ENCODE results near the gene OR52W1. TPM values are rescaled to one million over a fixed set of nuclear protein-coding genes. Genes with fewer than 3 reads are reported as not detected.

OR52W1 gene
- total and polyA plus RNA-seq, 9 donors = 0.19 TPM; not detected in 8

DNA sequence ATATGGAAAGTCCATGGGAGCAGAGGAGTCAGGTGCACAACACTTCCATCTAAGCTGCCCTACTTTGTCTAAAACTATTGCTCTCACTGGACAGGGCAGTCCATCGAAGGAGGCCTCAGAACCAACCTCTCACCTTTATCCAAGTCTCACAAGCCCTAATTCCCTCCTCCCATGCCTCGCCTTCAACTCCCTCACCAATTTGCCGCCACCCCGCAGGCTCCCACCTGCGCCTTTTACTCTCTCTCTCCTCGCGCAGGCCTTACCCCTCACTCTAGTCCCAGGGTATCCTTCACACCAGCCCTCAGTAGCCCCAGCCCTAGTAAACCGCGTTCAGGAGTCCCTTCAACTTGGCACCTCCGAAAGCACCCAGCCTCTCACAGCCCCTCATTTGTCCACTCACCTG is 35.0 kb downstream of the OR52W1 start:
- H3K4me3 ChIP-seq (ENCODE audit: low read length) = peak overlapping the region; percentile 85
- H3K27me3 ChIP-seq (ENCODE audit: control insufficient read depth, insufficient read depth, low read length) = peaks cover 1% of the 10 kb centered on the region
- no peaks in the 10 kb centered on the region for H3K9me3 ChIP-seq (replicated peaks; ENCODE audit: control insufficient read depth, low read depth, low read length)
- WGBS (ENCODE audit: insufficient coverage) = 0% methylated on average over 10 of the region's 10 CpGs
- no peaks in the 10 kb centered on the region for H3K36me3 ChIP-seq (ENCODE audit: control insufficient read depth, insufficient read depth, low read length)
- H3K4me1 ChIP-seq (ENCODE audit: control insufficient read depth, insufficient read depth, low read length) = peaks cover 8% of the 10 kb centered on the region
- DNase-seq = no peak
- H3K27ac ChIP-seq (ENCODE audit: low read length) = peak overlapping the region; percentile 89

DNA sequence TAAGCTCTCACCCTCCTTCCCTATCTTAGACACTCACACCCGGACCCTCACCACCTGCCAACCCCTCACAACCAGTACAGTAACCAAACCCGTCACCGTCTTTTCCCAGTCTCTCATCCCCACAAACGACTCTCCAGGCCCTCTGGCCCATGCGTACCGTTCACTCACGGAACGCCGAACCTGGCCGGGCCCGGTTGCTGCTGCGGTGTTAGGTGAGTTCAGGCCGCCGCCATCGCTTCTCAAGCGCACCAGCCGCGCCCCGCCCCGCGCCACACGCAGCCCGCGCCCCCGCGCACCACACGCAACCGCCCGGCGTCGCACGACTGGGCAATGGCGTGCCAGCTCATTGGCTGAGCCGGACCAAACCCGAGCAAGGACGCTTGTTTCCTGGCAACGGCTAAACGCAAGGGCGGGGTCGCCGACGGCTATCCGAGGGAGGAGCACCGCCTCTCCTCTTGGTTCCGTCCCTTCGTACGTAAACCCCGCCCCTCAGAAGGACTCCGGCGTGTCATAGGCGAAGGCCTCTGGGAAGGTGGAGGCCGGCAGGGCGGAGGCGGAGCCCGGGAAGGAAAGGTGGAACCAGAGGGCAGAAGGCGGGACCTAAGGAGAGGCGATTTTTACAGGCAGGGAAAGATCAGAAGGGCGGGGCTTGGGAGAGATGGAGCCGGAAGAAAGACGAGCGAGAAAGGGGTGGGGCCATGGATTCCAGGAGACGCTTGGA is 35.5 kb downstream of the OR52W1 start, which contains the start of gene FHIP1B:
FHIP1B (minus strand) TSS at position 250 of the 721 bp plus-strand sequence. CDS start 10,120 bp downstream, outside the sequence.
- Histone ChIP-seq H3K27ac (ENCODE audit: low read length) (peak within 1 kb of the TSS; percentile 94), H3K36me3 (ENCODE audit: control insufficient read depth, insufficient read depth, low read length) (no peaks in the 10 kb centered on the region), H3K9me3 (replicated peaks; ENCODE audit: control insufficient read depth, low read depth, low read length) (no peaks in the 10 kb centered on the region), H3K4me1 (ENCODE audit: control insufficient read depth, insufficient read depth, low read length) (peaks cover 8% of the 10 kb centered on the region), H3K27me3 (ENCODE audit: control insufficient read depth, insufficient read depth, low read length) (peaks cover 2% of the 10 kb centered on the region), H3K4me3 (ENCODE audit: low read length) (peak within 1 kb of the TSS; percentile 85)
- under 1% methylated on average over 62 of the region's 62 CpGs for WGBS (ENCODE audit: insufficient coverage)
- peak; percentile 100 for DNase-seq

DNA sequence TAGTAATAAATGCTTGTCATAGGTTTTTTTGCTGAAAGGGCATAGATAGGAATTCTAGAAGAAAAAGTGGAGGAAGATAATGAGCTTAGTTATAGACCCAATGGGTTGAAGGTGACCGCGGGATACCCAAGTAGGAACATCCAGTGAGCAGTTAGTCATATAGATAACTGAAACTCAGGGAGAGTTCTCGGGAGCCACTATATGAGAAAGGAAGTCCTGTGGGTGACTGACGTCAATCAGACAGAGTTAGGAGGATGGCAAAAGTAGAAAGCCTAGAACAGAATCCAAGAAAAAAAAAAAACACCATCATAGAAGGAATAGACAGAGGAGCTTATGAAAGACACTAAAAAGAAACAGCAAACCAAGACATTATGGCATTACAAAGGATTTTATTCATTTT is 38.2 kb downstream of the OR52W1 start:
- WGBS (ENCODE audit: insufficient coverage) = 81% methylated on average over 2 of the region's 4 CpGs
- DNase-seq = no peak
- Histone ChIP-seq H3K9me3 (replicated peaks; ENCODE audit: control insufficient read depth, low read depth, low read length) (no peaks in the 10 kb centered on the region), H3K36me3 (ENCODE audit: control insufficient read depth, insufficient read depth, low read length) (no peaks in the 10 kb centered on the region), H3K27ac (ENCODE audit: low read length) (no peak overlapping the region), H3K4me3 (ENCODE audit: low read length) (no peak overlapping the region), H3K4me1 (ENCODE audit: control insufficient read depth, insufficient read depth, low read length) (peaks cover 8% of the 10 kb centered on the region), H3K27me3 (ENCODE audit: control insufficient read depth, insufficient read depth, low read length) (peaks cover 2% of the 10 kb centered on the region)

DNA sequence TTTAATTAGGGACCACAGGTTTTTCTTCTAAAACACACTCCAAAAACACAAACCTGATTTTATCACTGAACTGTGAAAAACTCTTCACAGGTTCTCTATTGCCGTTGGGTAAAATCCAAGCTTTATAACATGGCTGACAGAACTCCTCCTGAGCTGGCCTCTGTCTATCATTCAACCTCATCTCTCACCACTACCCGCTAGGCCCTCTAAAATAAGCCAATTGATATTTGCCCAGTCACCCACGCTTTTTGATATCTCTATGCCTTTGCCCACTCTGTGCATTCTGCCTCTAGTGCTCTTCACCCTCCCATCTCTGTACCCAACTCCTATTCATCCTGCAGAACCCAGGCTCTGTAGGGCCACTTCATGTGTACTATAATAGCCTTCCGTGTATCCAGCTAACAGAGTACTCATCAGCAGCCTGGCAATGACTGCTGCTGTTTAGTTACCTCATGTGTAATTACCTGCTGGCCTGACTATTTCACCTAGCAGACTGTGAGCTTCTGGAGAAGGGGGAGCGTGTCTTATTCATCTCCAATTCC is 38.8 kb downstream of the OR52W1 start:
- H3K9me3 ChIP-seq (replicated peaks; ENCODE audit: control insufficient read depth, low read depth, low read length) = no peaks in the 10 kb centered on the region
- no peaks in the 10 kb centered on the region for H3K36me3 ChIP-seq (ENCODE audit: control insufficient read depth, insufficient read depth, low read length)
- H3K27me3 ChIP-seq (ENCODE audit: control insufficient read depth, insufficient read depth, low read length) = peaks cover 2% of the 10 kb centered on the region
- WGBS (ENCODE audit: insufficient coverage) = 89% methylated on average over 4 of the region's 5 CpGs
- no peak for DNase-seq
- peaks cover 8% of the 10 kb centered on the region for H3K4me1 ChIP-seq (ENCODE audit: control insufficient read depth, insufficient read depth, low read length)
- no peak overlapping the region for H3K27ac ChIP-seq (ENCODE audit: low read length)
- no peak overlapping the region for H3K4me3 ChIP-seq (ENCODE audit: low read length)

DNA sequence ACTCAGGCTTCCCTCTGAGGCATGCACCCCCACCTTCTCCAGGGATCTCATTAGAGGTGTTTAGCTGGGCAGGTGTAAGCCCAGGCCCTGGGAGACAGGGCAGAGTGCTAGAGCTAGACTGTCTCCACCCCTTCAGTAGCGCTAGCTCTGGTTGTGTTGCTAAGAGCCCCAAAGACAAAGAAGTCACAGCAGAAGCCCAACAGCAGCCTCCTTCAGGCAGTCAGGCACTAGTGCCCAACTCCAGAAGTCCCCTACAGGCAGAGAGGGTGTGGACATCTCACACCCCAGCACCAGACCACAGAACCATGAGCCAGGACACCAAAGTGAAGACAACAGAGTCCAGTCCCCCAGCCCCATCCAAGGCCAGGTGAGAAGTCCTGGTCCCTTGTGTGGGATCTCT is 39.9 kb downstream of the OR52W1 start, which contains the start of gene CNGA4:
CNGA4 (plus strand) TSS at position 188 of the 400 bp plus-strand sequence; CDS start at position 306, 118 bp downstream.
- H3K4me3 ChIP-seq (ENCODE audit: low read length) = no peak within 1 kb of the TSS
- no peak within 1 kb of the TSS for H3K27ac ChIP-seq (ENCODE audit: low read length)
- no peak for DNase-seq
- no peaks in the 10 kb centered on the region for H3K9me3 ChIP-seq (replicated peaks; ENCODE audit: control insufficient read depth, low read depth, low read length)
- H3K4me1 ChIP-seq (ENCODE audit: control insufficient read depth, insufficient read depth, low read length) = peaks cover 4% of the 10 kb centered on the region
- 83% methylated on average over 1 of the region's 1 CpG for WGBS (ENCODE audit: insufficient coverage)
- no peaks in the 10 kb centered on the region for H3K36me3 ChIP-seq (ENCODE audit: control insufficient read depth, insufficient read depth, low read length)
- peaks cover 2% of the 10 kb centered on the region for H3K27me3 ChIP-seq (ENCODE audit: control insufficient read depth, insufficient read depth, low read length)

DNA sequence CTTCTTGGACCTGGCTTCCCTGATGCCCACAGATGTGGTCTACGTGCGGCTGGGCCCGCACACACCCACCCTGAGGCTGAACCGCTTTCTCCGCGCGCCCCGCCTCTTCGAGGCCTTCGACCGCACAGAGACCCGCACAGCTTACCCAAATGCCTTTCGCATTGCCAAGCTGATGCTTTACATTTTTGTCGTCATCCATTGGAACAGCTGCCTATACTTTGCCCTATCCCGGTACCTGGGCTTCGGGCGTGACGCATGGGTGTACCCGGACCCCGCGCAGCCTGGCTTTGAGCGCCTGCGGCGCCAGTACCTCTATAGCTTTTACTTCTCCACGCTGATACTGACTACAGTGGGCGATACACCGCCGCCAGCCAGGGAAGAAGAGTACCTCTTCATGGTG is 41.1 kb downstream of the OR52W1 start:
- H3K4me3 ChIP-seq (ENCODE audit: low read length) = no peak overlapping the region
- H3K36me3 ChIP-seq (ENCODE audit: control insufficient read depth, insufficient read depth, low read length) = no peaks in the 10 kb centered on the region
- WGBS (ENCODE audit: insufficient coverage) = 97% methylated on average over 28 of the region's 28 CpGs
- H3K4me1 ChIP-seq (ENCODE audit: control insufficient read depth, insufficient read depth, low read length) = peaks cover 3% of the 10 kb centered on the region
- no peak for DNase-seq
- H3K9me3 ChIP-seq (replicated peaks; ENCODE audit: control insufficient read depth, low read depth, low read length) = no peaks in the 10 kb centered on the region
- no peak overlapping the region for H3K27ac ChIP-seq (ENCODE audit: low read length)
- peaks cover 2% of the 10 kb centered on the region for H3K27me3 ChIP-seq (ENCODE audit: control insufficient read depth, insufficient read depth, low read length)

DNA sequence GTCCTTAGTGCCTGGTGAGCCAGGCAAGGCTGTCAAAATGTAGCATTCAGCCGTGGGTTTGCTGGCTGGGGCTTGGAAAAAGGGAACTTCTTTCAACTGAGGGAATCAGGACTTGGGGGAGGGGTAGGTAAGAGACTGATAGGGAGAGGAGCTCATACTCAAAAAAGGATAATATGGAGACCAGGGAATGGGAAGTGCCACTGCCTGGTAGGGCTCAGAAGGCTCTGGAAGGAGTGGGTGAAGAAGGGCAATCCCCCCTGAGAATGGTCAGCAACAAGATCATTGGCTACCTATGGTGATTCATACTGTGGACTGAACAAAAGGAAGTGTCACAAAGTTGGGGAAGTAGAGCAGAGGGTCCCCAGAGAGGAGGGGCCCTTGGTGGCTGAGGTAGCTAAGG is 41.8 kb downstream of the OR52W1 start:
- H3K4me1 ChIP-seq (ENCODE audit: control insufficient read depth, insufficient read depth, low read length) = no peaks in the 10 kb centered on the region
- WGBS (ENCODE audit: insufficient coverage) = 63% methylated on average over 1 of the region's 1 CpG
- H3K27me3 ChIP-seq (ENCODE audit: control insufficient read depth, insufficient read depth, low read length) = peaks cover 2% of the 10 kb centered on the region
- H3K4me3 ChIP-seq (ENCODE audit: low read length) = no peak overlapping the region
- no peaks in the 10 kb centered on the region for H3K36me3 ChIP-seq (ENCODE audit: control insufficient read depth, insufficient read depth, low read length)
- H3K9me3 ChIP-seq (replicated peaks; ENCODE audit: control insufficient read depth, low read depth, low read length) = no peaks in the 10 kb centered on the region
- no peak for DNase-seq
- no peak overlapping the region for H3K27ac ChIP-seq (ENCODE audit: low read length)

DNA sequence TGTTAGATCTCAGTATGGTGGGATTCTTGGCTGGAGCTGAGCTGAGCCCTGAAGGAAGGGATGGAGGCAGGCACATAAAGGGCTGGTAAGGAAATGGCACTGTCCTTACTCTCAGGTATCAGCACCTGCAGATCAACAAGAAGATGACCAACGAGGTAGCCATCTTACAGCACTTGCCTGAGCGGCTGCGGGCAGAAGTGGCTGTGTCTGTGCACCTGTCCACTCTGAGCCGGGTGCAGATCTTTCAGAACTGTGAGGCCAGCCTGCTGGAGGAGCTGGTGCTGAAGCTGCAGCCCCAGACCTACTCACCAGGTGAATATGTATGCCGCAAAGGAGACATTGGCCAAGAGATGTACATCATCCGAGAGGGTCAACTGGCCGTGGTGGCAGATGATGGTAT is 42.3 kb downstream of the OR52W1 start:
- Histone ChIP-seq H3K4me1 (ENCODE audit: control insufficient read depth, insufficient read depth, low read length) (no peaks in the 10 kb centered on the region), H3K27ac (ENCODE audit: low read length) (no peak overlapping the region), H3K9me3 (replicated peaks; ENCODE audit: control insufficient read depth, low read depth, low read length) (no peaks in the 10 kb centered on the region), H3K36me3 (ENCODE audit: control insufficient read depth, insufficient read depth, low read length) (no peaks in the 10 kb centered on the region), H3K4me3 (ENCODE audit: low read length) (no peak overlapping the region), H3K27me3 (ENCODE audit: control insufficient read depth, insufficient read depth, low read length) (peaks cover 2% of the 10 kb centered on the region)
- WGBS (ENCODE audit: insufficient coverage) = 91% methylated on average over 7 of the region's 7 CpGs
- DNase-seq = no peak

DNA sequence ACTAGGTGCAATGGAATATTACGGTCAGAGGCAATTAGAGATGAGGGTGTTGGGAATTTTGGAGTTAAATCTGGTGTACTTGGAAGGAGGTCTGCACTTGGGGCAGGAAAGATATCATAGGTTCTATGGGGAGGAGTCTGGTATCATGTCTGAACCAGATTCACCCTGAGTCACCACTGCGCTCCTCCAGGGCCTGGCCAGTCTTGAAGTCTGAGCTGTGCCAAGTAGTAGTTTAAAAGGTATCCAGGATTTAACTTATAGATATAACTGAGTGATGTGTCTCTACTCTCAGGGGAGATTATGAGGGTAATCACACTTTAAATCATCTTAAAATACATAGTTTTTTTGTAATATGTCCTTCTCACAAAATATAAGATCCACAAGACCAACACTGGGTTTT is 46.5 kb downstream of the OR52W1 start:
- H3K4me3 ChIP-seq (ENCODE audit: low read length) = no peak overlapping the region
- H3K36me3 ChIP-seq (ENCODE audit: control insufficient read depth, insufficient read depth, low read length) = no peaks in the 10 kb centered on the region
- H3K4me1 ChIP-seq (ENCODE audit: control insufficient read depth, insufficient read depth, low read length) = no peaks in the 10 kb centered on the region
- H3K9me3 ChIP-seq (replicated peaks; ENCODE audit: control insufficient read depth, low read depth, low read length) = no peaks in the 10 kb centered on the region
- no peak overlapping the region for H3K27ac ChIP-seq (ENCODE audit: low read length)
- no peaks in the 10 kb centered on the region for H3K27me3 ChIP-seq (ENCODE audit: control insufficient read depth, insufficient read depth, low read length)
- WGBS (ENCODE audit: insufficient coverage) = no CpG with 5 or more reads among the region's 2 CpGs
- no peak for DNase-seq

DNA sequence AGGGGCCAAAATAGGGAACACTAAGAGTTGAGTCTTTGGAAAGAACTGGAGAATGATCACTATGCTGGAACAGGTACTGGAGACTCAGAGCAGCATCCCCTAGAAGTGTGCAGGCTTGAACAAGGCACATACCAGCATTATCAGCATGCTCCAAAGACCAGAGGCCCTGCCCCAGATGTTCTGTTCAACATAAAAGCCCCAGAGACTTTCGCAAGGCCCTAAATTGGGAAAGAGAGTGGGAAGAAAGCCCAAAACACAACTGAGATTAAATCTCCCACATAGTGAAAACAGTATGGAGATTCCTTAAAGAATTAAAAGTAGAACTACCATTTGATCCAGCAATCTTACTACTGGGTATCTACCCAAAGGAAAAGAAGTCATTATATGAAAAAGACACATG is 49.2 kb downstream of the OR52W1 start:
- DNase-seq = no peak
- no peak overlapping the region for H3K27ac ChIP-seq (ENCODE audit: low read length)
- no CpG with 5 or more reads among the region's 1 CpG for WGBS (ENCODE audit: insufficient coverage)
- H3K4me3 ChIP-seq (ENCODE audit: low read length) = no peak overlapping the region
- no peaks in the 10 kb centered on the region for H3K27me3 ChIP-seq (ENCODE audit: control insufficient read depth, insufficient read depth, low read length)
- no peaks in the 10 kb centered on the region for H3K36me3 ChIP-seq (ENCODE audit: control insufficient read depth, insufficient read depth, low read length)
- H3K9me3 ChIP-seq (replicated peaks; ENCODE audit: control insufficient read depth, low read depth, low read length) = no peaks in the 10 kb centered on the region
- H3K4me1 ChIP-seq (ENCODE audit: control insufficient read depth, insufficient read depth, low read length) = no peaks in the 10 kb centered on the region

Data from muscle of leg (tissue), 11 donors.